H9 (cell line): Measurements from ENCODE around the gene MYT1. TPM values are rescaled to one million over a fixed set of nuclear protein-coding genes. Genes with fewer than 3 reads are reported as not detected.

Experiments
- DNase-seq: peaks from one replicate; pipeline ENCODE4 v3.0.0-alpha.2; 2017
- H2AFZ ChIP-seq: one replicate; pipeline ENCODE4 v1.6.1; 2013; ENCODE audit warnings: mild to moderate bottlenecking, low read length, control low read depth, moderate library complexity
- H2AK5ac ChIP-seq: 2 replicates; pipeline ENCODE4 v1.6.1; 2013; ENCODE audit warnings: low read length, control low read depth, mixed read lengths; ENCODE audit not compliant: insufficient read length
- H2BK120ac ChIP-seq: one replicate; pipeline ENCODE4 v1.6.1; 2013; ENCODE audit warnings: low read depth, mild to moderate bottlenecking, low read length, control low read depth, inconsistent platforms; ENCODE audit not compliant: poor library complexity, severe bottlenecking
- H2BK12ac ChIP-seq: 2 replicates; pipeline ENCODE4 v1.6.1; 2013; ENCODE audit warnings: low read length, control low read depth, mixed read lengths, low read depth; ENCODE audit not compliant: insufficient read length
- H2BK15ac ChIP-seq: 2 replicates; pipeline ENCODE4 v1.6.1; 2013; ENCODE audit warnings: low read depth, low read length, control low read depth
- H2BK20ac ChIP-seq: one replicate; pipeline ENCODE4 v1.6.1; 2013; ENCODE audit warnings: low read depth, mild to moderate bottlenecking, low read length, control low read depth, inconsistent platforms; ENCODE audit not compliant: poor library complexity, severe bottlenecking
- H2BK5ac ChIP-seq: 2 replicates; pipeline ENCODE4 v1.6.1; 2013; ENCODE audit warnings: low read length, control low read depth, mixed read lengths; ENCODE audit not compliant: insufficient read length
- H3K14ac ChIP-seq: 2 replicates; pipeline ENCODE4 v1.6.1; 2013; ENCODE audit warnings: low read length, control low read depth; ENCODE audit not compliant: insufficient read depth
- H3K18ac ChIP-seq: 2 replicates; pipeline ENCODE4 v1.6.1; 2013; ENCODE audit warnings: low read depth, mild to moderate bottlenecking, mixed read lengths, low read length, control low read depth; ENCODE audit not compliant: insufficient read length
- H3K23ac ChIP-seq: 2 replicates; pipeline ENCODE4 v1.6.1; 2013; ENCODE audit warnings: low read length, control low read depth, mixed read lengths, low read depth; ENCODE audit not compliant: insufficient read length
- H3K23me2 ChIP-seq: 2 replicates; pipeline ENCODE4 v1.6.1; 2013; ENCODE audit warnings: low read depth, mild to moderate bottlenecking, mixed read lengths, low read length, control low read depth; ENCODE audit not compliant: insufficient read length, poor library complexity, severe bottlenecking
- H3K27ac ChIP-seq: 2 replicates; pipeline ENCODE4 v1.5.1; 2013; ENCODE audit warnings: low read length, control low read depth, mixed read lengths, low read depth; ENCODE audit not compliant: insufficient read length
- H3K27me3 ChIP-seq: 2 replicates; pipeline ENCODE4 v1.6.1; 2013; ENCODE audit warnings: low read length, control low read depth, inconsistent platforms; ENCODE audit not compliant: insufficient read depth
- H3K4ac ChIP-seq: 2 replicates; pipeline ENCODE4 v1.6.1; 2013; ENCODE audit warnings: low read depth, mild to moderate bottlenecking, control low read depth, inconsistent platforms, low read length, moderate library complexity
- H3K4me1 ChIP-seq: 2 replicates; pipeline ENCODE4 v1.6.1; 2013; ENCODE audit warnings: low read length, control low read depth, inconsistent platforms; ENCODE audit not compliant: insufficient read depth
- H3K4me2 ChIP-seq: 2 replicates; pipeline ENCODE4 v1.6.1; 2013; ENCODE audit warnings: low read length, control low read depth, mixed read lengths; ENCODE audit not compliant: insufficient read length, insufficient read depth
- H3K56ac ChIP-seq: 2 replicates; pipeline ENCODE4 v1.6.1; 2013; ENCODE audit warnings: low read depth, mild to moderate bottlenecking, mixed read lengths, low read length, control low read depth; ENCODE audit not compliant: insufficient read length
- H3K79me1 ChIP-seq: 2 replicates; pipeline ENCODE4 v1.6.1; 2013; ENCODE audit warnings: low read depth, mild to moderate bottlenecking, moderate library complexity, low read length, control low read depth, inconsistent platforms; ENCODE audit not compliant: insufficient read depth, poor library complexity, severe bottlenecking
- H3K79me2 ChIP-seq: 2 replicates; pipeline ENCODE4 v1.6.1; 2013; ENCODE audit warnings: low read length, control low read depth, inconsistent platforms; ENCODE audit not compliant: insufficient read depth
- H3K9ac ChIP-seq: 2 replicates; pipeline ENCODE4 v1.6.1; 2013; ENCODE audit warnings: low read length, control low read depth, mixed read lengths; ENCODE audit not compliant: insufficient read length; ENCODE audit errors: extremely low read depth
- H3K9me3 ChIP-seq: one replicate; pipeline ENCODE4 v1.6.1; 2013; ENCODE audit warnings: low read depth, low read length, inconsistent platforms; ENCODE audit not compliant: control insufficient read depth
- H3T11ph ChIP-seq: one replicate; pipeline ENCODE4 v1.6.1; 2013; ENCODE audit warnings: mild to moderate bottlenecking, low read length, control low read depth, inconsistent platforms
- H4K20me1 ChIP-seq: one replicate; pipeline ENCODE4 v1.6.1; 2013; ENCODE audit not compliant: control insufficient read depth, insufficient read length, insufficient read depth
- H4K5ac ChIP-seq: 2 replicates; pipeline ENCODE4 v1.6.1; 2013; ENCODE audit warnings: low read depth, mild to moderate bottlenecking, mixed read lengths, low read length, control low read depth; ENCODE audit not compliant: insufficient read length
- H4K8ac ChIP-seq: replicated peaks from 2 replicates; pipeline ENCODE4 v1.6.1; 2013; ENCODE audit warnings: low read length, control low read depth, mixed read lengths, low read depth; ENCODE audit not compliant: insufficient read length
- H4K91ac ChIP-seq: 2 replicates; pipeline ENCODE4 v1.6.1; 2013; ENCODE audit warnings: low read depth, mild to moderate bottlenecking, moderate library complexity, mixed read lengths, low read length, control low read depth; ENCODE audit not compliant: insufficient read length
- H3K27ac Mint-ChIP-seq, 3 experiments: 2 replicates in 2 of 3; 3 replicates in 1 of 3; pipeline ENCODE4 v1.8.0; 2020 to 2021; ENCODE audit warnings: mixed read lengths in 3 of 3, mild to moderate bottlenecking in 1 of 3, moderate library complexity in 1 of 3
- H3K27me3 Mint-ChIP-seq: 2 replicates; pipeline ENCODE4 v1.8.0; 2021; ENCODE audit warnings: low read depth, mild to moderate bottlenecking, moderate library complexity, mixed read lengths
- H3K36me3 Mint-ChIP-seq, 3 experiments: 2 replicates in 2 of 3; 3 replicates in 1 of 3; pipeline ENCODE4 v1.8.0; 2020 to 2021; ENCODE audit warnings: low read depth in 3 of 3, mixed read lengths in 3 of 3; ENCODE audit not compliant: insufficient read depth in 1 of 3
- H3K4me1 Mint-ChIP-seq, 2 experiments: 2 replicates each; pipeline ENCODE4 v1.8.0; 2020; ENCODE audit warnings: mixed read lengths in 2 of 2
- H3K4me3 Mint-ChIP-seq, 2 experiments: 2 replicates in 1 of 2; 3 replicates in 1 of 2; pipeline ENCODE4 v1.8.0; 2020 to 2021; ENCODE audit warnings: mild to moderate bottlenecking in 2 of 2, mixed read lengths in 2 of 2, moderate library complexity in 1 of 2
- H3K9me3 Mint-ChIP-seq, 2 experiments: 2 replicates in 1 of 2; 3 replicates in 1 of 2; pipeline ENCODE4 v1.8.0; 2020; ENCODE audit warnings: mild to moderate bottlenecking in 2 of 2, mixed read lengths in 2 of 2, moderate library complexity in 1 of 2
- CTCF ChIP-seq: fragments of 200-600 bp; sonication (generic); conservative IDR thresholded peaks from 3 replicates; pipeline ENCODE4 v1.8.0; 2021; ENCODE audit warnings: antibody characterized with exemption, mild to moderate bottlenecking
- WGBS: extraction: QIAGEN DNeasy Blood & Tissue Kit; methylation state at CpG from one replicate; pipeline ENCODE4 v1.1.7; 2013; ENCODE audit warnings: missing lambda C conversion rate, low lambda C conversion rate, mixed read lengths; ENCODE audit not compliant: insufficient read length; ENCODE audit errors: extremely low coverage; 5-methylcytosine and 5-hydroxymethylcytosine counted together
- total RNA-seq: library from RNA; stranded (reverse); gene quantifications from 2 replicates; pipeline ENCODE4 v1.2.1, GENCODE V29; 2021

MYT1 gene
- total RNA-seq, 1 experiment from 2014 or later: 0.79 TPM

GRCh38 chr20:64230461-64231145 is 66.4 kb downstream of the MYT1 start:
- no peak overlapping the region for H4K91ac ChIP-seq
- no peak overlapping the region for H3K4ac ChIP-seq
- H3K27ac Mint-ChIP-seq: peak overlapping the region in 1 of 3 experiments; percentile 78; a peak in 2 of 7 replicates
- no peak overlapping the region for H3K27ac ChIP-seq
- H3K4me1 Mint-ChIP-seq: peaks cover 0 to 7% of the 10 kb centered on the region in 2 experiments; a peak in 1 of 4 replicates
- WGBS: no CpG with 5 or more reads among the region's 22 CpGs
- no peaks in the 10 kb centered on the region for H4K20me1 ChIP-seq
- peaks cover 5% of the 10 kb centered on the region for H3K27me3 Mint-ChIP-seq
- H3K56ac ChIP-seq: no peak overlapping the region
- H4K8ac ChIP-seq: no peak overlapping the region
- no peaks in the 10 kb centered on the region for H3K9me3 ChIP-seq
- H2AFZ ChIP-seq: no peak overlapping the region
- H2BK20ac ChIP-seq: no peak overlapping the region
- H3K4me3 Mint-ChIP-seq: no peak overlapping the region
- no peak overlapping the region for H2BK15ac ChIP-seq
- peaks cover 17 to 22% of the 10 kb centered on the region in 2 experiments for H3K9me3 Mint-ChIP-seq
- H3K4me1 ChIP-seq: no peaks in the 10 kb centered on the region
- peaks cover 0 to 16% (median 5%) of the 10 kb centered on the region in 3 experiments; a peak in 2 of 7 replicates for H3K36me3 Mint-ChIP-seq
- H3K27me3 ChIP-seq: no peaks in the 10 kb centered on the region
- no peak overlapping the region for H3K18ac ChIP-seq
- H2BK5ac ChIP-seq: no peak overlapping the region
- H2AK5ac ChIP-seq: no peak overlapping the region
- DNase-seq: no peak
- no peak overlapping the region for H3K4me2 ChIP-seq
- no peak overlapping the region for H2BK120ac ChIP-seq
- no peak overlapping the region for H3K14ac ChIP-seq
- H3K9ac ChIP-seq: no peak overlapping the region
- no peak overlapping the region for H2BK12ac ChIP-seq
- no peak overlapping the region for H3T11ph ChIP-seq
- no peak for TF ChIP-seq CTCF
- no peaks in the 10 kb centered on the region for H3K79me1 ChIP-seq
- H4K5ac ChIP-seq: no peak overlapping the region
- H3K23ac ChIP-seq: no peak overlapping the region
- no peaks in the 10 kb centered on the region for H3K79me2 ChIP-seq
- H3K23me2 ChIP-seq: no peaks in the 10 kb centered on the region
